DND-41 (cell line): Measurements from ENCODE around the gene CERKL.

Experiments used
- ATAC-seq: fragments of 200-7000 bp; cut with Tn5 transposase; 3 replicates; pipeline ENCODE4 v1.9.1; 2021; ENCODE audit warnings: low read depth; ENCODE audit not compliant: insufficient read depth
- DNase-seq: peaks from one replicate; pipeline ENCODE4 v3.0.0-alpha.2; 2020
- H2AFZ ChIP-seq: 2 replicates; pipeline ENCODE4 v1.6.0; 2012; ENCODE audit warnings: low read depth, low read length
- H3K27ac ChIP-seq: 2 replicates; pipeline ENCODE4 v1.5.1; 2012; ENCODE audit warnings: low read length, inconsistent platforms
- H3K27me3 ChIP-seq: fragments of 200-600 bp; sonication (generic); 2 replicates; pipeline ENCODE4 v1.6.0; 2012; ENCODE audit warnings: low read length, mild to moderate bottlenecking, inconsistent platforms; ENCODE audit not compliant: insufficient read depth, poor library complexity
- H3K36me3 ChIP-seq: 2 replicates; pipeline ENCODE4 v1.5.1; 2012; ENCODE audit warnings: low read length, inconsistent platforms; ENCODE audit not compliant: insufficient read depth
- H3K4me1 ChIP-seq: 2 replicates; pipeline ENCODE4 v1.5.1; 2012; ENCODE audit warnings: mild to moderate bottlenecking, low read length; ENCODE audit not compliant: insufficient read depth
- H3K4me2 ChIP-seq: 2 replicates; pipeline ENCODE4 v1.6.0; 2012; ENCODE audit warnings: mild to moderate bottlenecking, moderate library complexity, low read length, inconsistent platforms; ENCODE audit not compliant: insufficient read depth
- H3K4me3 ChIP-seq, 2 experiments: fragments of 200-600 bp in 1 of 2; shearing (Covaris generic) in 1 of 2; 2 replicates each; pipeline ENCODE4 v1.5.1; 2012 to 2016; ENCODE audit warnings: inconsistent platforms in 2 of 2, low read length in 2 of 2, mild to moderate bottlenecking in 2 of 2, low read depth in 1 of 2, moderate library complexity in 1 of 2
- H3K79me2 ChIP-seq: 2 replicates; pipeline ENCODE4 v1.6.0; 2012; ENCODE audit warnings: low read length, inconsistent platforms; ENCODE audit not compliant: insufficient read depth
- H3K9ac ChIP-seq: 2 replicates; pipeline ENCODE4 v1.6.0; 2012; ENCODE audit warnings: low read depth, mild to moderate bottlenecking, inconsistent platforms, low read length, moderate library complexity
- H3K9me3 ChIP-seq: 2 replicates; pipeline ENCODE4 v1.5.1; 2012; ENCODE audit warnings: low read length, moderate library complexity, mild to moderate bottlenecking, inconsistent platforms; ENCODE audit not compliant: insufficient read depth, severe bottlenecking
- H4K20me1 ChIP-seq: 2 replicates; pipeline ENCODE4 v1.6.0; 2012; ENCODE audit warnings: low read length; ENCODE audit not compliant: insufficient read depth
- EZH2 ChIP-seq: IDR thresholded peaks from 3 replicates; pipeline ENCODE4 v1.6.1; 2012; ENCODE audit warnings: borderline replicate concordance, low read depth, mild to moderate bottlenecking, moderate library complexity, low read length, inconsistent platforms; ENCODE audit not compliant: severe bottlenecking
- TF ChIP-seq, protein P1 (sequence below): IDR thresholded peaks from 2 replicates; pipeline ENCODE4 v1.5.1; 2012; ENCODE audit warnings: borderline replicate concordance, low read length, moderate library complexity, mild to moderate bottlenecking; ENCODE audit not compliant: poor library complexity, severe bottlenecking; ENCODE audit errors: extremely low read depth

The CERKL gene

DNA sequence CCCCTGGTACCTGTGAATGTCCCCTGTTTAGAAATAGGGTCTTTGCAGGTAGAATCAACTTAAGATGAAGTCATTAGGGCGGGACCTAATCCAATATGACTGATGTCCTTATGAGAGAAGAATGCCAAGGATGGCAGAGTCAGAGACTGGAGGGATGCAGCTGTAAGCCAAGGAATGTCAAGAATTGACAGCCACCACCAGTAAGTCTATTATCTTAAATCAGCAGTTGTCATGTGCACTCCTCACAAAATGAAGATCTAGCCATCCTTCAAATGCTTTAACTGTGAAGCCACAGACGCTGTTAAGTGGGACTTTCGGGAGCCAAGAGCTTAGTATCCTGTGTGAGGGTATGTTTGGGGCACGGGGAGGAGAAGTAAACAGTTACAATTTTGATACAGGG, 116.5 kb downstream of the CERKL start:
- Histone ChIP-seq H4K20me1 (no peaks in the 10 kb centered on the region; the same call in 1 of the 2 replicates), H3K9me3 (no peaks in the 10 kb centered on the region), H3K4me3 (no peak overlapping the region), H2AFZ (no peak overlapping the region), H3K27me3 (no peaks in the 10 kb centered on the region), H3K27ac (no peak overlapping the region), H3K4me2 (no peak overlapping the region), H3K36me3 (peaks cover 54% of the 10 kb centered on the region), H3K79me2 (no peaks in the 10 kb centered on the region), H3K4me1 (no peaks in the 10 kb centered on the region), H3K9ac (no peak overlapping the region)
- TF ChIP-seq, protein P1, sequence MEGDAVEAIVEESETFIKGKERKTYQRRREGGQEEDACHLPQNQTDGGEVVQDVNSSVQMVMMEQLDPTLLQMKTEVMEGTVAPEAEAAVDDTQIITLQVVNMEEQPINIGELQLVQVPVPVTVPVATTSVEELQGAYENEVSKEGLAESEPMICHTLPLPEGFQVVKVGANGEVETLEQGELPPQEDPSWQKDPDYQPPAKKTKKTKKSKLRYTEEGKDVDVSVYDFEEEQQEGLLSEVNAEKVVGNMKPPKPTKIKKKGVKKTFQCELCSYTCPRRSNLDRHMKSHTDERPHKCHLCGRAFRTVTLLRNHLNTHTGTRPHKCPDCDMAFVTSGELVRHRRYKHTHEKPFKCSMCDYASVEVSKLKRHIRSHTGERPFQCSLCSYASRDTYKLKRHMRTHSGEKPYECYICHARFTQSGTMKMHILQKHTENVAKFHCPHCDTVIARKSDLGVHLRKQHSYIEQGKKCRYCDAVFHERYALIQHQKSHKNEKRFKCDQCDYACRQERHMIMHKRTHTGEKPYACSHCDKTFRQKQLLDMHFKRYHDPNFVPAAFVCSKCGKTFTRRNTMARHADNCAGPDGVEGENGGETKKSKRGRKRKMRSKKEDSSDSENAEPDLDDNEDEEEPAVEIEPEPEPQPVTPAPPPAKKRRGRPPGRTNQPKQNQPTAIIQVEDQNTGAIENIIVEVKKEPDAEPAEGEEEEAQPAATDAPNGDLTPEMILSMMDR: no peak
- TF ChIP-seq EZH2: no peak
- no peak for DNase-seq
- ATAC-seq: peak; percentile 15; the same call in 1 of the 3 replicates

DNA sequence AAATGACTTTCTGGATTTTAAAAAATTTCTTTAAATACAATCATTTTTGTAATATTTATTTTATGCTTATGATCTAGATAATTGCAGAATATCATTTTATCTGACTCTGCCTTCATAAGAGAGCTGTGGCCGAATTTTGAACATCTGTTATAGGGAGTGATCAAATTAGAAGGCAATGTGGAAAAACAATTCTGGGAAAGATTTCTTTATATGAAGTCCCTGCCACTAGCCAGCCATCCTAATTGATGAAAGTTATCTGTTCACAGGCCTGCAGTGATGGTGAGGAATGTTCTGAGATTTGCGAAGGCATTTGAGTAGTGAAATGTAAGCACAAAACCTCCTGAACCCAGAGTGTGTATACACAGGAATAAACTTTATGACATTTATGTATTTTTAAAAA, 120.2 kb downstream of the CERKL start:
- Histone ChIP-seq H3K36me3 (peaks cover 91% of the 10 kb centered on the region), H3K4me2 (no peak overlapping the region), H3K27ac (no peak overlapping the region), H3K27me3 (no peaks in the 10 kb centered on the region), H3K79me2 (0 out of 2 replicates have a peak, but pooled peaks cover 4% of the 10 kb centered on the region), H3K4me3 (no peak overlapping the region), H3K4me1 (no peaks in the 10 kb centered on the region), H3K9ac (no peak overlapping the region), H4K20me1 (no peaks in the 10 kb centered on the region; the same call in 1 of the 2 replicates), H3K9me3 (no peaks in the 10 kb centered on the region), H2AFZ (no peak overlapping the region)
- ATAC-seq (no peak), DNase-seq (no peak)
- TF ChIP-seq EZH2: no peak
- TF ChIP-seq, protein P1: no peak

DNA sequence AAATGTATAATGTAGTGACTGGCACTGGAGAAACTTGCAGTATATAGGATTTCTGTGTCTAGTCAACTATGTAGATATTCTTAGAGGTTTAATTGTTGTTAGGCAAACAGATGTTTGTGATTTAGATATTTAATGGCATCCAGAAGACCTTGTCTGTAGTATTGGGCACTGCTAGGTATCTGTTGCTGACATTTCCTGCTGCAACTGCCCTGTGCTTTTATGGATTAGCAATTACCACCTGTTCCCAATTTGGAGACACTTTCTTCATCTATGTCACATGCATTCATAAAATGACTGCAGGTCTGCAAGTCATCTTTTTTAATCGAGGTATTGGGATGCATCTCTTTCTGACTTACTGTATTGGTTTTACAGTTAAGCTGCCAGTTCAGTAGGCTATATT, 128.5 kb downstream of the CERKL start:
- Histone ChIP-seq H3K36me3 (peaks cover 99% of the 10 kb centered on the region), H2AFZ (no peak overlapping the region), H3K4me3 (no peak overlapping the region), H4K20me1 (no peaks in the 10 kb centered on the region), H3K4me2 (no peak overlapping the region), H3K9me3 (no peaks in the 10 kb centered on the region), H3K4me1 (no peaks in the 10 kb centered on the region), H3K79me2 (0 out of 2 replicates have a peak, but pooled peaks cover 2% of the 10 kb centered on the region), H3K9ac (no peak overlapping the region), H3K27ac (no peak overlapping the region), H3K27me3 (no peaks in the 10 kb centered on the region)
- ATAC-seq (no peak), DNase-seq (no peak)
- TF ChIP-seq, protein P1: no peak
- no peak for TF ChIP-seq EZH2

DNA sequence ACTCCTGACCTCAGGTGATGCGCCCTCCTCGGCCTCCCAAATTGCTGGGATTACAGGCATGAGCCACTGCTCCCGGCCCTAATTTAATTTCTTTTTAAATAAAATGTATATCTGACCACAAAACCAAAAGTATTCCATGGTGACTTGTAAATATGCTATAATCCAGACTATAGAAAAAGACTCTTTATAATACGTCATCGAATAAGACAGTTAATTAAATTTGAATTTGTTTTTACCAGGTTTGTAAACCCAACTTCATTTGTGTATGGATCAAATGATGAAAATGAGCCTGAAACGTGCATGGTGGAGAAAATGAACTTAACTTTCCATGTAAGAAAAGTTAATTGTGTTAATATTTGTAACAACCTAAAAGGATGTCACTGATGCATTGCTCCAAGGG, 129.8 kb downstream of the CERKL start:
- DNase-seq: no peak
- H3K4me2 ChIP-seq: no peak overlapping the region
- ATAC-seq: no peak
- no peak overlapping the region for H3K4me3 ChIP-seq
- H3K9me3 ChIP-seq: no peaks in the 10 kb centered on the region
- no peak for TF ChIP-seq EZH2
- TF ChIP-seq, protein P1: no peak
- H3K36me3 ChIP-seq: peaks cover 99% of the 10 kb centered on the region
- no peaks in the 10 kb centered on the region for H4K20me1 ChIP-seq
- no peaks in the 10 kb centered on the region for H3K79me2 ChIP-seq
- H3K9ac ChIP-seq: no peak overlapping the region
- H3K27me3 ChIP-seq: no peaks in the 10 kb centered on the region
- no peaks in the 10 kb centered on the region for H3K4me1 ChIP-seq
- H3K27ac ChIP-seq: no peak overlapping the region
- H2AFZ ChIP-seq: no peak overlapping the region
